Measurements from ENCODE around the gene TDRKH. TPM values are rescaled to one million over a fixed set of nuclear protein-coding genes. Genes with fewer than 3 reads are reported as not detected.

TDRKH gene
- total RNA-seq, 2 experiments from 2014 or later: 10.2 to 21.1 TPM

GRCh38 chr1:151806170-151806569 lies 15.9 kb upstream of the TDRKH start:
- H3K9me3 ChIP-seq (ENCODE audit: low read length): no peaks in the 10 kb centered on the region
- H3K9me2 ChIP-seq (ENCODE audit: insufficient read depth, low read length): no peaks in the 10 kb centered on the region
- TF ChIP-seq EZH2phosphoT487 (IDR thresholded peaks at IDR 0.05; ENCODE audit: borderline replicate concordance, low read depth, low read length) (no peak), CTCF (conservative IDR thresholded peaks at IDR 0.05; ENCODE audit: low read length) (no peak)
- no TSS peak for BruUV-seq (replicated peaks)
- H4K20me1 ChIP-seq (ENCODE audit: insufficient read depth, low read length): no peaks in the 10 kb centered on the region
- H3K4me3 ChIP-seq (ENCODE audit: low read depth, low read length, poor library complexity, severe bottlenecking): no peak overlapping the region
- intact Hi-C loops (cut with micrococcal nuclease; ENCODE audit: unreplicated experiment): no loop called here
- no peak overlapping the region for H2AFZ ChIP-seq (ENCODE audit: low read length)
- peaks cover 8% of the 10 kb centered on the region for H3K4me1 ChIP-seq (ENCODE audit: insufficient read depth, low read length, poor library complexity, severe bottlenecking)
- no peak overlapping the region for H3K27ac ChIP-seq (ENCODE audit: low read depth, low read length, poor library complexity, severe bottlenecking)
- no peak for DNase-seq (ENCODE audit: low spot score)
- no peaks in the 10 kb centered on the region for H3K79me2 ChIP-seq (ENCODE audit: insufficient read depth, low read depth, low read length)
- no peaks in the 10 kb centered on the region for H3K36me3 ChIP-seq (ENCODE audit: insufficient read depth, low read length)
- ChIA-PET CTCF (ENCODE audit: unreplicated experiment) (no interaction called here), POLR2A (no interaction called here)
- H3K4me2 ChIP-seq (ENCODE audit: low read length): no peak overlapping the region

GRCh38 chr1:151805066-151805820 lies 14.9 kb upstream of the TDRKH start, which contains the start of gene LINGO4:
LINGO4 (minus strand) TSS chr1:151805419; CDS start chr1:151802704, 2,715 bp downstream.
- POLR2A ChIA-PET: interaction anchor here (1.5 kb wide), 1 partner anchor 16 kb away, joined by 3 read pairs; no protein-coding TSS in a partner anchor

More at GRCh38 chr1:151805066-151805820, 14.9 kb upstream of the TDRKH start, which contains the start of gene LINGO4:
- intact Hi-C loops (cut with micrococcal nuclease; ENCODE audit: unreplicated experiment): no loop called here
- no peaks in the 10 kb centered on the region for H3K9me3 ChIP-seq (ENCODE audit: low read length)
- no peaks in the 10 kb centered on the region for H4K20me1 ChIP-seq (ENCODE audit: insufficient read depth, low read length)
- H3K79me2 ChIP-seq (ENCODE audit: insufficient read depth, low read depth, low read length): no peaks in the 10 kb centered on the region
- no peak within 1 kb of the TSS for H2AFZ ChIP-seq (ENCODE audit: low read length)
- no peaks in the 10 kb centered on the region for H3K36me3 ChIP-seq (ENCODE audit: insufficient read depth, low read length)
- H3K4me3 ChIP-seq (ENCODE audit: low read depth, low read length, poor library complexity, severe bottlenecking): no peak within 1 kb of the TSS
- DNase-seq (ENCODE audit: low spot score): no peak
- TF ChIP-seq CTCF (conservative IDR thresholded peaks at IDR 0.05; ENCODE audit: low read length): no peak
- no peak for TF ChIP-seq EZH2phosphoT487 (IDR thresholded peaks at IDR 0.05; ENCODE audit: borderline replicate concordance, low read depth, low read length)
- H3K4me2 ChIP-seq (ENCODE audit: low read length): no peak within 1 kb of the TSS
- H3K9me2 ChIP-seq (ENCODE audit: insufficient read depth, low read length): no peaks in the 10 kb centered on the region
- peaks cover 8% of the 10 kb centered on the region for H3K4me1 ChIP-seq (ENCODE audit: insufficient read depth, low read length, poor library complexity, severe bottlenecking)
- no peak within 1 kb of the TSS for H3K27ac ChIP-seq (ENCODE audit: low read depth, low read length, poor library complexity, severe bottlenecking)
- no TSS peak for BruUV-seq (replicated peaks)
- CTCF ChIA-PET (ENCODE audit: unreplicated experiment): no interaction called here

All from OCI-LY7 (cell line).